ENCODE results near the gene DLG2. TPM values are rescaled to one million over a fixed set of nuclear protein-coding genes. Genes with fewer than 3 reads are reported as not detected.

The DLG2 gene
- total RNA-seq, 2 experiments from 2014 or later, result 2.0 to 2.1 TPM

GRCh38 chr11:85572056-85572455 lies 55.1 kb downstream of the DLG2 start:
- Histone ChIP-seq H3K27ac (ENCODE audit: low read depth in 1 of 2, low read length in 2 of 2) (no peak overlapping the region), H3K36me3 (ENCODE audit: insufficient read depth, low read length) (no peaks in the 10 kb centered on the region), H3K4me3 (ENCODE audit: low read length) (no peak overlapping the region), H3K9me3 (ENCODE audit: control insufficient read depth in 1 of 2, insufficient read depth in 1 of 2, low read length in 2 of 2) (no peaks in the 10 kb centered on the region), H3K4me1 (ENCODE audit: insufficient read depth, low read length) (no peaks in the 10 kb centered on the region), H3K27me3 (ENCODE audit: control insufficient read depth in 1 of 2, insufficient read depth in 2 of 2, low read length in 2 of 2) (peaks cover 0 to 6% of the 10 kb centered on the region in 2 experiments)
- ATAC-seq (ENCODE audit: poor library complexity) (no peak), DNase-seq (no peak)
- ChIA-PET CTCF (no interaction called here), POLR2A (no interaction called here)
- no peak for TF ChIP-seq CTCF (IDR thresholded peaks at IDR 0.05)
- no peak overlapping the region for H3K27ac Mint-ChIP-seq
- no peaks in the 10 kb centered on the region for H3K36me3 Mint-ChIP-seq (ENCODE audit: low read depth)
- intact Hi-C loops (cut with DNase I, micrococcal nuclease), result no loop called here
- H3K4me1 Mint-ChIP-seq (ENCODE audit: low read depth), result no peaks in the 10 kb centered on the region
- no peak overlapping the region for H3K4me3 Mint-ChIP-seq
- H3K27me3 Mint-ChIP-seq, result peaks cover 31% of the 10 kb centered on the region
- H3K9me3 Mint-ChIP-seq, result peaks cover 3% of the 10 kb centered on the region

- no peaks in the 10 kb centered on the region for H3K36me3 ChIP-seq (ENCODE audit: insufficient read depth, low read length)
- no peak overlapping the region for H3K27ac ChIP-seq (ENCODE audit: low read depth in 1 of 2, low read length in 2 of 2)
- ChIA-PET POLR2A (no interaction called here), CTCF (no interaction called here)
- no peaks in the 10 kb centered on the region for H3K4me1 Mint-ChIP-seq (ENCODE audit: low read depth)
- H3K27ac Mint-ChIP-seq, result no peak overlapping the region
- ATAC-seq (ENCODE audit: poor library complexity), result no peak
- peaks cover 3% of the 10 kb centered on the region for H3K9me3 Mint-ChIP-seq
- TF ChIP-seq CTCF (IDR thresholded peaks at IDR 0.05), result no peak
- H3K27me3 Mint-ChIP-seq, result peaks cover 19% of the 10 kb centered on the region
- no peak overlapping the region for H3K4me3 Mint-ChIP-seq
- H3K9me3 ChIP-seq (ENCODE audit: control insufficient read depth in 1 of 2, insufficient read depth in 1 of 2, low read length in 2 of 2), result no peaks in the 10 kb centered on the region
- no peaks in the 10 kb centered on the region for H3K36me3 Mint-ChIP-seq (ENCODE audit: low read depth)
- H3K4me1 ChIP-seq (ENCODE audit: insufficient read depth, low read length), result no peaks in the 10 kb centered on the region
- no peak overlapping the region for H3K4me3 ChIP-seq (ENCODE audit: low read length)
- H3K27me3 ChIP-seq (ENCODE audit: control insufficient read depth in 1 of 2, insufficient read depth in 2 of 2, low read length in 2 of 2), result no peaks in the 10 kb centered on the region
- DNase-seq, result no peak
- intact Hi-C loops (cut with DNase I, micrococcal nuclease), result no loop called here
Observed at GRCh38 chr11:85569525-85569924, 57.6 kb downstream of the DLG2 start.

DNA sequence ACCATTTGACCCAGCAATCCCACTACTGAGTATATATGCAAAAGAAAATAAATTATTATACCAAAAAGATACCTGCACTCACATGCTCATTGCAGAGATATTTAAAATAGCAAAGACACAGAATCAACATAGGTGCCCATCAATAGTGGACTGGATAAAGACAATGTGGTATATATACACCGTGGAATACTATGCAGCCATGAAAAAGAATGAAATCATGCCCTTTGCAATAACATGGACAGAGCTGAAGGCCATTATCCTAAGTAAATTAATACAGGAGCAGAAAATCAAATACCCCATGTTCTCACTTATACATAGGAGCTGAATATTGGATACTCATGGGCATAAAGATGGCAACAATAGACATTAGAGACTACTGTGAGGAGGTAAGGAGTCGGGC lies 68.7 kb downstream of the DLG2 start:
- H3K27me3 Mint-ChIP-seq, result peaks cover 8% of the 10 kb centered on the region
- no peaks in the 10 kb centered on the region for H3K36me3 Mint-ChIP-seq (ENCODE audit: low read depth)
- no peak for ATAC-seq (ENCODE audit: poor library complexity)
- Histone ChIP-seq H3K27ac (ENCODE audit: low read depth in 1 of 2, low read length in 2 of 2) (no peak overlapping the region), H3K4me1 (ENCODE audit: insufficient read depth, low read length) (no peaks in the 10 kb centered on the region), H3K27me3 (ENCODE audit: control insufficient read depth in 1 of 2, insufficient read depth in 2 of 2, low read length in 2 of 2) (no peaks in the 10 kb centered on the region), H3K4me3 (ENCODE audit: low read length) (no peak overlapping the region), H3K9me3 (ENCODE audit: control insufficient read depth in 1 of 2, insufficient read depth in 1 of 2, low read length in 2 of 2) (no peaks in the 10 kb centered on the region), H3K36me3 (ENCODE audit: insufficient read depth, low read length) (no peaks in the 10 kb centered on the region)
- ChIA-PET POLR2A (no interaction called here), CTCF (no interaction called here)
- intact Hi-C loops (cut with DNase I, micrococcal nuclease), result no loop called here
- DNase-seq, result no peak
- TF ChIP-seq CTCF (IDR thresholded peaks at IDR 0.05), result no peak
- H3K4me1 Mint-ChIP-seq (ENCODE audit: low read depth), result no peaks in the 10 kb centered on the region
- H3K4me3 Mint-ChIP-seq, result no peak overlapping the region
- peaks cover 2% of the 10 kb centered on the region for H3K9me3 Mint-ChIP-seq
- H3K27ac Mint-ChIP-seq, result no peak overlapping the region
